ENCODE data around the gene KRT79.

DNA sequence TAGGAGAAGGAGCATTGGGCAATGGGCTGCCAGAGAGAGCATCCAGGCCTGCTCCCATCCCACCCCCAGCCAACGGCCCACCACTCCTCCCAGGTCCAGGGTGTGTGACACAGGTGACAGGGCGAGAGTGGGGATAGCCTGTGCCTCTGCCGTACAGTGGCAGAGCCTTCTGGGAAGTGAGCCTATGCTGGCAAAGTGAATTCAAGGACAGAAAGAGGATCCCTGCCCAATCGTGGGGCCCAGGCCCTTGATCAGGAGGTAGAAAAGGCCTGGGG lies 553 bp upstream of the KRT79 start:
- TF ChIP-seq, protein P1, sequence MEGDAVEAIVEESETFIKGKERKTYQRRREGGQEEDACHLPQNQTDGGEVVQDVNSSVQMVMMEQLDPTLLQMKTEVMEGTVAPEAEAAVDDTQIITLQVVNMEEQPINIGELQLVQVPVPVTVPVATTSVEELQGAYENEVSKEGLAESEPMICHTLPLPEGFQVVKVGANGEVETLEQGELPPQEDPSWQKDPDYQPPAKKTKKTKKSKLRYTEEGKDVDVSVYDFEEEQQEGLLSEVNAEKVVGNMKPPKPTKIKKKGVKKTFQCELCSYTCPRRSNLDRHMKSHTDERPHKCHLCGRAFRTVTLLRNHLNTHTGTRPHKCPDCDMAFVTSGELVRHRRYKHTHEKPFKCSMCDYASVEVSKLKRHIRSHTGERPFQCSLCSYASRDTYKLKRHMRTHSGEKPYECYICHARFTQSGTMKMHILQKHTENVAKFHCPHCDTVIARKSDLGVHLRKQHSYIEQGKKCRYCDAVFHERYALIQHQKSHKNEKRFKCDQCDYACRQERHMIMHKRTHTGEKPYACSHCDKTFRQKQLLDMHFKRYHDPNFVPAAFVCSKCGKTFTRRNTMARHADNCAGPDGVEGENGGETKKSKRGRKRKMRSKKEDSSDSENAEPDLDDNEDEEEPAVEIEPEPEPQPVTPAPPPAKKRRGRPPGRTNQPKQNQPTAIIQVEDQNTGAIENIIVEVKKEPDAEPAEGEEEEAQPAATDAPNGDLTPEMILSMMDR (conservative IDR thresholded peaks at IDR 0.05 in 1 of 2, IDR thresholded peaks at IDR 0.05 in 1 of 2; ENCODE audit: extremely low read depth in 1 of 2, insufficient read depth in 1 of 2, low read depth in 1 of 2, low read length in 2 of 2): no peak
- no peak for TF ChIP-seq EZH2 (IDR thresholded peaks at IDR 0.05; ENCODE audit: borderline replicate concordance, low read length)

Measured in mammary epithelial cell (primary cell).